Endodermal cell (in vitro differentiated cells): ENCODE results near the gene TIE1. TPM values are rescaled to one million over a fixed set of nuclear protein-coding genes. Genes with fewer than 3 reads are reported as not detected.
A peak's percentile ranks its signal among the peaks of the same experiment; 100 is the strongest.

Source experiments
- DNase-seq: peaks from one replicate; pipeline ENCODE4 v3.0.0-alpha.2; 2017
- H3K27ac ChIP-seq: 2 replicates; pipeline ENCODE4 v1.5.1; 2013; ENCODE audit warnings: mild to moderate bottlenecking, low read depth, low read length, moderate library complexity
- H3K27me3 ChIP-seq: 2 replicates; pipeline ENCODE4 v1.6.1; 2013; ENCODE audit warnings: mild to moderate bottlenecking, low read length, moderate library complexity; ENCODE audit not compliant: insufficient read depth, control insufficient read depth, poor library complexity, severe bottlenecking
- H3K36me3 ChIP-seq: 2 replicates; pipeline ENCODE4 v1.7.0; 2013; ENCODE audit warnings: mild to moderate bottlenecking, low read length, moderate library complexity; ENCODE audit not compliant: control insufficient read depth, insufficient read depth
- H3K4me1 ChIP-seq: one replicate; pipeline ENCODE4 v1.7.0; 2013; ENCODE audit warnings: low read length; ENCODE audit not compliant: control insufficient read depth, insufficient read depth
- H3K4me3 ChIP-seq: 2 replicates; pipeline ENCODE4 v1.5.1; 2013; ENCODE audit warnings: mild to moderate bottlenecking, low read length, moderate library complexity
- H3K9ac ChIP-seq: 2 replicates; pipeline ENCODE4 v1.6.1; 2013; ENCODE audit warnings: mild to moderate bottlenecking, low read length, moderate library complexity; ENCODE audit not compliant: poor library complexity, severe bottlenecking; ENCODE audit errors: extremely low read depth
- H3K9me3 ChIP-seq: 2 replicates; pipeline ENCODE4 v1.6.1; 2013; ENCODE audit warnings: mild to moderate bottlenecking, low read length, moderate library complexity; ENCODE audit not compliant: control insufficient read depth
- H3K27ac Mint-ChIP-seq: 2 replicates; pipeline ENCODE4 v1.8.0; 2020; ENCODE audit warnings: mixed read lengths
- H3K27me3 Mint-ChIP-seq: 2 replicates; pipeline ENCODE4 v1.8.0; 2021; ENCODE audit warnings: mild to moderate bottlenecking, mixed read lengths; ENCODE audit not compliant: insufficient read depth
- H3K36me3 Mint-ChIP-seq: 2 replicates; pipeline ENCODE4 v1.8.0; 2020; ENCODE audit warnings: low read depth, mixed read lengths
- H3K4me1 Mint-ChIP-seq: 2 replicates; pipeline ENCODE4 v1.8.0; 2020; ENCODE audit warnings: mixed read lengths
- H3K4me3 Mint-ChIP-seq: 2 replicates; pipeline ENCODE4 v1.8.0; 2020; ENCODE audit warnings: mild to moderate bottlenecking, moderate library complexity, mixed read lengths
- H3K9me3 Mint-ChIP-seq: 2 replicates; pipeline ENCODE4 v1.8.0; 2020; ENCODE audit warnings: mild to moderate bottlenecking, mixed read lengths
- WGBS, 2 experiments: methylation state at CpG; one replicate each; pipeline versions ENCODE4 v1.1.5 to v1.1.7; 2013; ENCODE audit warnings: missing lambda C conversion rate in 2 of 2, mixed read lengths in 1 of 2; ENCODE audit not compliant: insufficient coverage in 1 of 2, insufficient read length in 1 of 2; 5-methylcytosine and 5-hydroxymethylcytosine counted together
- total RNA-seq, 2 donors: library from RNA; stranded (reverse); fragmentation: NEBNext Ultra II Directional in 1 of 2; extraction: Animal tissue kit (Norgen Biotek cat#: 25700) in 1 of 2; gene quantifications; 2 replicates in 1 of 2; 3 replicates in 1 of 2; pipeline ENCODE4 v1.2.1, GENCODE V29; 2021
- TF ChIP-seq, protein P1 (sequence below): fragments of 200-600 bp; sonication (generic); conservative IDR thresholded peaks from 2 replicates; pipeline ENCODE4 v1.5.0; 2021; ENCODE audit warnings: antibody characterized with exemption, mild to moderate bottlenecking

The TIE1 gene
- total RNA-seq, 2 donors from 2014 or later = 0.40 to 0.99 TPM

GRCh38 chr1:43360616-43361015 is 59.8 kb downstream of the TIE1 start:
- Mint-ChIP-seq H3K4me3 (peak overlapping the region; percentile 84), H3K4me1 (peaks cover 27% of the 10 kb centered on the region), H3K9me3 (no peaks in the 10 kb centered on the region), H3K27me3 (no peaks in the 10 kb centered on the region), H3K36me3 (peaks cover 59% of the 10 kb centered on the region), H3K27ac (no peak overlapping the region)
- H3K4me1 ChIP-seq = peaks cover 13% of the 10 kb centered on the region
- no peak overlapping the region for H3K9ac ChIP-seq
- H3K36me3 ChIP-seq = peaks cover 44% of the 10 kb centered on the region
- no peak overlapping the region for H3K27ac ChIP-seq
- H3K9me3 ChIP-seq = no peaks in the 10 kb centered on the region
- no peak for DNase-seq
- no peaks in the 10 kb centered on the region for H3K27me3 ChIP-seq
- WGBS, 2 experiments = 94% methylated on average over 4 of the region's 4 CpGs; no CpG with 5 or more reads in 1 of the 2 experiments
- peak overlapping the region; percentile 90 for H3K4me3 ChIP-seq
- TF ChIP-seq, protein P1, sequence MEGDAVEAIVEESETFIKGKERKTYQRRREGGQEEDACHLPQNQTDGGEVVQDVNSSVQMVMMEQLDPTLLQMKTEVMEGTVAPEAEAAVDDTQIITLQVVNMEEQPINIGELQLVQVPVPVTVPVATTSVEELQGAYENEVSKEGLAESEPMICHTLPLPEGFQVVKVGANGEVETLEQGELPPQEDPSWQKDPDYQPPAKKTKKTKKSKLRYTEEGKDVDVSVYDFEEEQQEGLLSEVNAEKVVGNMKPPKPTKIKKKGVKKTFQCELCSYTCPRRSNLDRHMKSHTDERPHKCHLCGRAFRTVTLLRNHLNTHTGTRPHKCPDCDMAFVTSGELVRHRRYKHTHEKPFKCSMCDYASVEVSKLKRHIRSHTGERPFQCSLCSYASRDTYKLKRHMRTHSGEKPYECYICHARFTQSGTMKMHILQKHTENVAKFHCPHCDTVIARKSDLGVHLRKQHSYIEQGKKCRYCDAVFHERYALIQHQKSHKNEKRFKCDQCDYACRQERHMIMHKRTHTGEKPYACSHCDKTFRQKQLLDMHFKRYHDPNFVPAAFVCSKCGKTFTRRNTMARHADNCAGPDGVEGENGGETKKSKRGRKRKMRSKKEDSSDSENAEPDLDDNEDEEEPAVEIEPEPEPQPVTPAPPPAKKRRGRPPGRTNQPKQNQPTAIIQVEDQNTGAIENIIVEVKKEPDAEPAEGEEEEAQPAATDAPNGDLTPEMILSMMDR = no peak

- H3K27ac ChIP-seq = peak overlapping the region; percentile 11
- no peak overlapping the region for H3K4me3 ChIP-seq
- H3K4me1 ChIP-seq = peaks cover 13% of the 10 kb centered on the region
- no peaks in the 10 kb centered on the region for H3K9me3 ChIP-seq
- Mint-ChIP-seq H3K27me3 (no peaks in the 10 kb centered on the region), H3K4me3 (no peak overlapping the region), H3K4me1 (peaks cover 34% of the 10 kb centered on the region), H3K36me3 (peaks cover 55% of the 10 kb centered on the region), H3K27ac (no peak overlapping the region), H3K9me3 (no peaks in the 10 kb centered on the region)
- no peak for DNase-seq
- peaks cover 44% of the 10 kb centered on the region for H3K36me3 ChIP-seq
- WGBS, 2 experiments = 91 to 93% methylated on average over 6 to 9 of the region's 9 CpGs
- H3K27me3 ChIP-seq = no peaks in the 10 kb centered on the region
- no peak overlapping the region for H3K9ac ChIP-seq
- TF ChIP-seq, protein P1 = no peak
Observed at GRCh38 chr1:43363283-43363934, 62.6 kb downstream of the TIE1 start.

- peaks cover 44% of the 10 kb centered on the region for H3K36me3 ChIP-seq
- H3K27ac ChIP-seq = no peak overlapping the region
- TF ChIP-seq, protein P1 = no peak
- peaks cover 19% of the 10 kb centered on the region for H3K4me1 ChIP-seq
- H3K36me3 Mint-ChIP-seq = peaks cover 55% of the 10 kb centered on the region
- H3K9ac ChIP-seq = no peak overlapping the region
- H3K27me3 ChIP-seq = no peaks in the 10 kb centered on the region
- H3K9me3 ChIP-seq = no peaks in the 10 kb centered on the region
- H3K4me3 Mint-ChIP-seq = no peak overlapping the region
- no peak overlapping the region for H3K27ac Mint-ChIP-seq
- 83 to 92% methylated on average over 3 to 5 of the region's 5 CpGs for WGBS, 2 experiments
- no peaks in the 10 kb centered on the region for H3K9me3 Mint-ChIP-seq
- peaks cover 40% of the 10 kb centered on the region for H3K4me1 Mint-ChIP-seq
- no peak for DNase-seq
- no peak overlapping the region for H3K4me3 ChIP-seq
- H3K27me3 Mint-ChIP-seq = no peaks in the 10 kb centered on the region
Observed at GRCh38 chr1:43363935-43364525, 63.2 kb downstream of the TIE1 start.
